Small intestine (tissue), 7 donors: ENCODE measurements around the gene BRD9. TPM values are rescaled to one million over a fixed set of nuclear protein-coding genes. Genes with fewer than 3 reads are reported as not detected.
"Not testable (repeated sequence)": the region's sequence is repeated elsewhere in the genome, so short reads cannot be mapped to it uniquely, and the experiment has no call there.

Source experiments
- DNase-seq, 2 donors: peaks; one replicate each; pipeline versions ENCODE4 v3.0.0 to v3.0.0-alpha.2; 2013
- FAIRE-seq: peaks from 2 replicates; lab custom pipeline; 2012; peaks lifted over from hg19 to GRCh38; lab: Jason Lieb, UNC
- H3K27ac ChIP-seq, 3 donors: one replicate each; pipeline ENCODE4 v1.5.1; 2013; ENCODE audit warnings: low read length in 2 of 3, mild to moderate bottlenecking in 2 of 3, control low read depth in 1 of 3, inconsistent platforms in 1 of 3, low read depth in 1 of 3, moderate library complexity in 1 of 3
- H3K27me3 ChIP-seq, 3 donors: one replicate each; pipeline ENCODE4 v1.6.1; 2013; ENCODE audit warnings: low read length in 3 of 3, inconsistent platforms in 1 of 3; ENCODE audit not compliant: control insufficient read depth in 3 of 3, insufficient read depth in 3 of 3
- H3K36me3 ChIP-seq, 3 donors: one replicate each; pipeline ENCODE4 v1.6.1; 2013; ENCODE audit warnings: low read length in 3 of 3, inconsistent platforms in 1 of 3, low read depth in 1 of 3, mild to moderate bottlenecking in 1 of 3, moderate library complexity in 1 of 3; ENCODE audit not compliant: control insufficient read depth in 3 of 3, insufficient read depth in 2 of 3
- H3K4me1 ChIP-seq, 3 donors: one replicate each; pipeline ENCODE4 v1.6.1; 2013; ENCODE audit warnings: low read length in 2 of 3, inconsistent platforms in 1 of 3, low read depth in 1 of 3, mild to moderate bottlenecking in 1 of 3, moderate library complexity in 1 of 3; ENCODE audit not compliant: control insufficient read depth in 3 of 3, insufficient read depth in 2 of 3
- H3K4me3 ChIP-seq, 3 donors: one replicate each; pipeline ENCODE4 v1.5.1; 2013; ENCODE audit warnings: low read length in 3 of 3, control low read depth in 1 of 3, inconsistent platforms in 1 of 3, low read depth in 1 of 3, mild to moderate bottlenecking in 1 of 3, moderate library complexity in 1 of 3
- H3K9me3 ChIP-seq, 2 donors: one replicate each; pipeline ENCODE4 v1.6.1; 2013; ENCODE audit warnings: low read depth in 1 of 2, low read length in 1 of 2; ENCODE audit not compliant: control insufficient read depth in 2 of 2, insufficient read depth in 1 of 2
- WGBS, 3 donors: extraction: QIAGEN DNeasy Blood & Tissue Kit; methylation state at CpG; one replicate each; pipeline ENCODE4 v1.1.7; 2013; 5-methylcytosine and 5-hydroxymethylcytosine counted together
- polyA plus RNA-seq, 4 donors: library from polyadenylated mRNA; stranded (reverse) in 3 of 4; unstranded in 1 of 4; fragments of 200-250 nt in 3 of 4; fragments of 120-200 nt in 1 of 4; gene quantifications; one replicate each; pipeline versions ENCODE4 v1.2.1 to v1.2.3, GENCODE V29; 2013
- donor health status: healthy with polysubstance abuse.
- donor health status: control.
- donor health status: control.
- donor health status: Bipolar disorder and iron deficiency.
- donor health status: healthy.

The BRD9 gene
- polyA plus RNA-seq, 4 donors = 21.2 to 53.2 (median 30.5) TPM

DNA sequence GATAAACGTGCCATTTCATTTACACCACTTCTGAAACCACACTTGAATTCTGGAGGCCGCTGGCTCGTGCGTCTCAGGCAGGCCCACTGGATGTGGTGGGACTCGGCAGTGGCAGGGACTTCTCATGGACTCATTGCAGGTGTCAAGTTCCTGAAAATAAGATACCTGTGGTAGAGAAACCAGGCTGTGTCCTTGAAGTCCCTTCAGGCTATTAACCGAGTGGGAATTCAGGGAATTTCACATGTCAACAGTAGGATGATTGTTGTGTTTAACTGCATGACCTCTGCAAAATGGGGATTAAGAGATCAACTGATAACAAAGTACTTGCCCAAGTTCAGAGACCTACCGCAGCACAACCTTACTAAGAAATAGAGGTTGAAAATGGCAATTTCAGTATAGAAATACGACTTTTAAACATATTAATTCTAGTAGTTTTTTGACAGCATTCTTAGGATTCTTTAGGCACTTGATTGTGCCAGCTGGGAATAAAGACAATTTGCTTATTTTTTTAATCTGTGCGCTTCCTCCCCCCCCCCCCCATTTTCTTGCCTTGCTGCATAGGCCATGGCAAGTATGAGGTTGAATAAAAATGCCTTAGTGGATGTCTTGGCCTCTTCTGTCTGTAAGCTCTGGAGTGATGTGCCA is 26.9 kb upstream of the BRD9 start:
- H3K27ac ChIP-seq = no peak overlapping the region
- peaks cover 0 to 32% (median 0%) of the 10 kb centered on the region in 3 donors for H3K36me3 ChIP-seq
- FAIRE-seq = no peak
- H3K4me3 ChIP-seq = no peak overlapping the region
- DNase-seq = no peak
- 88 to 92% (median 89%) methylated on average over 9 of the region's 9 CpGs for WGBS, 3 donors
- peaks cover 0 to 5% of the 10 kb centered on the region in 2 donors for H3K9me3 ChIP-seq
- H3K27me3 ChIP-seq = no peaks in the 10 kb centered on the region
- H3K4me1 ChIP-seq = no peaks in the 10 kb centered on the region

DNA sequence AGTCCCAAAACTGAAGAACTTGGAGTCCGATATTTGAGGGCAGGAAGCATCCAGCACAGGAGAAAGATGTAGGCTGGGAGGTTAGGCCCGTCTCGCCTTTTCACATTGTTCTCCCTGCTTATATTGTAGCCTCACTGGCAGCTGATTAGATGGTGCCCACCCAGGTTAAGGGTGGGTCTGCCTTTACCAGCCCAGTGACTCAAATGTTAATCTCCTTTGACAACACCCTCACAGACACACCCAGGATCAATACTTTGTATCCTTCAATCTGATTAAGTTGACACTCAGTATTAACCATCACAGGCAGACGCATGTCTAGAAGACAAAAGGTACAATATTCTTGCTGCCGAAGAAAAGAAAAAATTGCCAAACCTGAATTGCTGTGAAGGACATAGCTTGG is 26.1 kb upstream of the BRD9 start:
- DNase-seq, H3K4me3 ChIP-seq, H3K27me3 ChIP-seq, H3K9me3 ChIP-seq, H3K27ac ChIP-seq, FAIRE-seq, H3K4me1 ChIP-seq: not testable (repeated sequence)
- WGBS, 3 donors = 94 to 99% (median 97%) methylated on average over 5 of the region's 5 CpGs
- H3K36me3 ChIP-seq = peaks cover 0 to 35% (median 0%) of the 10 kb centered on the region in 3 donors

DNA sequence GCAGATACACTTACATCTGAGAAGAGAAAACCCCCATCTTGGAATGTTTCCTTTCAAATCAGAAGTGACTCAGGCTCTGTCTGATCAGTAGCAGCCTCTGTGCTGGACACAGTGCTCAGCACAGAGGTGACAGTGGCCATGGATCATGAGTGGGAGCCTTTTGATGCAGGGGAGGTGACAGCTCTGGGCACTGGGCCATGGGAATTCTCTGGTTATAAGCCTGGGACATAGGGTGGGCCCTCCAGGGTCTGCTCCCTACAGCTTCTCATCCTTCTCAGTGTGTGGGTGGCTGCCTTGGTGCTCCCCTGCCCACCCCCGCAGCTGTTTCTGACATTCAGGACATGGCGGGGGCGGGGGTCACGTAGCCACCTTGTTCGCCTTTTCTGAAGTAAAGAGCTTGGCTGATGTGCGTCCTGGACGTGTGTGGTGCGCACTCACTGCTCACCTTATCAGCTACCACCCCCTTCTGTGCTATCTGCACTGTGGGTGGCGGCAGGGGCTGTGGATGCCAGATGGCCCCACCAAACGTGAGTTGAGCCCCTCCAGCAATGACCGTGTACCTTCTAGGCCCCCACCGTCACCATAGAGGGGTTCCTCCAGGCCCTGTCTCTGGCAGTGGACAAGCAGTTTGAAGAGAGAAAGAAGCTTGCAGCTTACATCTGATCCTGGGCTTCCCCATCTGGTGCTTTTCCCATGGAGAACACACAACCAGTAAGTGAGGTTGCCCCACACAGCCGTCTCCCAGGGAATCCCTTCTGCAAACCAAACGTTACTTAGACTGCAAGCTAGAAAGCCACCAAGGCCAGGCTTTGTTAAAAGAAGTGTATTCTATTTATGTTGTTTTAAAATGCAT is 24.1 kb upstream of the BRD9 start:
- no peak overlapping the region for H3K27ac ChIP-seq
- H3K36me3 ChIP-seq = peaks cover 0 to 47% (median 0%) of the 10 kb centered on the region in 3 donors
- H3K4me3 ChIP-seq = no peak overlapping the region
- WGBS, 3 donors = 82 to 92% (median 91%) methylated on average over 14 of the region's 14 CpGs
- no peaks in the 10 kb centered on the region for H3K27me3 ChIP-seq
- FAIRE-seq = no peak
- no peaks in the 10 kb centered on the region for H3K4me1 ChIP-seq
- peaks cover 0 to 2% of the 10 kb centered on the region in 2 donors for H3K9me3 ChIP-seq
- DNase-seq = no peak

DNA sequence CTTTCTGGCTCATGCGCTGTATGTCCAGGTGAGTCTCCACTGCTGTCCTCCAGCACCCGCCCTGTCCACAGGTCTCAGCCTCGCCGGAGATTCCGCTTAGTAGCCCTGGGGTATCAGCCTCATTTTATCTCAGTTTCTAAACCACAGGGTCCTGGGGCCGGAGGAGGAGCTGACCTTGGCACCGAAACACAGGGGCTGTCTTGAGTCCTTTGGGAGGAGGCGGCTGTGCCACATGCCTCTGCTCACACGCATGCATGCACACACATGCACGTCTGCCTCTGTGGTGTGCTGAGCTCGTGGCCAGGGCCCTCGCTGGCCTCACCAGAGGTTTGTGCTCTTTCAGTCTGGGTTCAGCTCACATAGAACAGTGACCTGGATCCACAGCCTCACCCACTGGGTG is 23.3 kb upstream of the BRD9 start:
- no peaks in the 10 kb centered on the region for H3K9me3 ChIP-seq
- WGBS, 3 donors = 91 to 96% (median 95%) methylated on average over 12 of the region's 12 CpGs
- no peaks in the 10 kb centered on the region for H3K4me1 ChIP-seq
- H3K27me3 ChIP-seq = no peaks in the 10 kb centered on the region
- DNase-seq (no peak), FAIRE-seq (no peak)
- H3K27ac ChIP-seq = no peak overlapping the region
- peaks cover 0 to 50% (median 0%) of the 10 kb centered on the region in 3 donors for H3K36me3 ChIP-seq
- H3K4me3 ChIP-seq = no peak overlapping the region

DNA sequence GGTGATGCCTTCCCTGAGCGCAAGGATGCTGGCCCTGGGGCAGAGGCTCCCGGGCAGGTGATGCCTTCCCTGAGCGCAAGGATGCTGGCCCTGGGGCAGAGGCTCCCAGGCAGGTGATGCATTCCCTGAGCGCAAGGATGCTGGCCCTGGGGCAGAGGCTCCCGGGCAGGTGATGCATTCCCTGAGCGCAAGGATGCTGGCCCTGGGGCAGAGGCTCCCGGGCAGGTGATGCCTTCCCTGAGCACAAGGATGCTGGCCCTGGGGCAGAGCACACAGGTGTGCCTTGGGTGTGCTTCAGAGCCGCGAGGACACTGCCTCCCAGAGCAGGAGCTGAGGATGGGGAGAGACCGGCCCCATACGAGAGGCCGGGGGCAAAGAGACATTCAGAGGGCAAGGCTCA is 22.7 kb upstream of the BRD9 start:
- H3K4me3 ChIP-seq, H3K27me3 ChIP-seq, FAIRE-seq, H3K4me1 ChIP-seq, H3K9me3 ChIP-seq, DNase-seq, H3K27ac ChIP-seq: not testable (repeated sequence)
- WGBS, 3 donors = 95 to 96% (median 96%) methylated on average over 10 to 12 of the region's 12 CpGs
- peaks cover 0 to 56% (median 0%) of the 10 kb centered on the region in 3 donors for H3K36me3 ChIP-seq

DNA sequence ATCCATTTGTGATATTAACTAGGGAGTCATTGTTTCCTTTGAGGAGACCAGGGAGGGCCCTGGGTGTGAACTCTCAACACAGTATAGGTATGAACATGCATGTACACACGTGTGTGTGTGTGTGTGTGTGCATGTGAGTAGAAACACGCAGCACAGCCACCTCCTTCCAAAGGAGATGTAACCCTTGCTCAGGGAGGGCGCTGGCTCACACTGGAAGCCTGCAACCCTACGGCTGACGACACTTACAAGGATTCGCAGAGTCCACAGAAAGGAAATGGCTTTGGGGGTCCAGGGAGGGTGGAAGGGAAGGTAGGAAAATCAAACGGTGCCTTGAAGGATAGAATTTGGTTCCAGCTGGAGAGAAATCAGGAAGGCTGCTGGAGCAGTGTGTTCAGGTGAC is 22.0 kb upstream of the BRD9 start:
- no peak for FAIRE-seq
- Histone ChIP-seq H3K27ac (no peak overlapping the region), H3K4me3 (no peak overlapping the region), H3K4me1 (no peaks in the 10 kb centered on the region), H3K9me3 (no peaks in the 10 kb centered on the region), H3K36me3 (peaks cover 0 to 63% (median 0%) of the 10 kb centered on the region in 3 donors), H3K27me3 (no peaks in the 10 kb centered on the region)
- DNase-seq = no peak
- WGBS, 3 donors = 88 to 93% (median 91%) methylated on average over 7 of the region's 7 CpGs

DNA sequence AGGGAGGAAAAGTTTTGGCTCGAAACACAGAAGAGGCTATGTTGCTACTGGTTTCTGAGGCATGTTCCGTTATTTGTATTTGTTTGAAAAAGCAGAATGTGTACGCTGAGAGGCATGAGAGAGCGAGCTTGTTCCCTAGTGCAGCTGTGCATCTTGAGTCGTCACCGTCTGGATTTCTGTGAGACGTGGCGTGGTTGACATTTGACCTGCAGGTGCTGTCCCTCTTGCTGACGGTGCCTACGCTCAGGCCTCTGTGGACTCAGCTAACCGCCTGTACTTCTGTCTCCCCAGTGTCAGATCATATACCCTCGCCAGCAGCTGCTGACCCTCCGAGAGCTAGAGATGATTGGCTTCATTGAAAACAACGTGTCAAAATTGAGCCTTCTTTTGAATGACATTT is 21.6 kb upstream of the BRD9 start:
- Histone ChIP-seq H3K27me3 (no peaks in the 10 kb centered on the region), H3K36me3 (peaks cover 0 to 67% (median 0%) of the 10 kb centered on the region in 3 donors), H3K27ac (no peak overlapping the region), H3K9me3 (no peaks in the 10 kb centered on the region), H3K4me3 (no peak overlapping the region), H3K4me1 (no peaks in the 10 kb centered on the region)
- WGBS, 3 donors = 89 to 93% (median 92%) methylated on average over 14 of the region's 14 CpGs
- no peak for DNase-seq
- no peak for FAIRE-seq

DNA sequence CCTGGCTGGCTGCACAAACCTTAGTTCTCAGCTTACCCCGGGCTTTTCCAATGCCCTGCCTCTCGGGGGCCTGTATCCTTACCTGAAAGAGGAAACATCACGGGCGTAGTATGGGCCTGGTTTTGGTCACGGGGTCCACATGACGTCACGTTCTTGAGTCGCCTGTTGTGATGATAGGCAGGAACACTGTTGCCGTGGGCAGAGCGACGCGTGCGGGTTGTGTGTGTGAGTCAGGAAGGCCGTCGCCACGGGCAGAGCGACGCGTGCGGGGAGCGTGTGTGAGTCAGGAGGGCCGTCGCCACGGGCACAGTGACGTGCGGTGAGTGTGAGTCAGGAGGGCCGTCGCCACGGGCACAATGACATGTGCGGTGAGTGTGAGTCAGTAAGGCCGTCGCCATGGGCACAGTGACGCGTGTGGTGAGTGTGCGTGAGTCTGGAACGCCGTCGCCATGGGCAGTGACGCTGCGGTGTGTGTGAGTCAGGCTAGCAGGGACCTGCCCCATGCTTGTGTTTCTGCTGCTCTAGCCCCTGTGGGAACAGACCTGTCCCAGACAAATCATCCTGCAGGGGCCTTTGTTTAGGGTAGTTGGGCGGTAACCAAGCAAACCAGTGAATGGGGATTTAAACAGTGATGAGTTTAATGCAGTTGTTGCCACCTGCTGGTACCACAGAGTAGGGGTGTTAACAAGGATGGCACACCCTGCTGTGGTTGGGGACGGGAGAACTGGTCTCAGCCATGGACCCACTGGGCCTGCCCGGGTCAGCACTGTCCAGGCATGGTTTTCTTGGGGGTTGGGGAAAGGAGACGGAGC is 19.9 kb upstream of the BRD9 start:
- H3K27me3 ChIP-seq = no peaks in the 10 kb centered on the region
- WGBS, 3 donors = 90 to 94% (median 91%) methylated on average over 44 of the region's 44 CpGs
- DNase-seq (no peak), FAIRE-seq (no peak)
- no peak overlapping the region for H3K27ac ChIP-seq
- H3K4me3 ChIP-seq = no peak overlapping the region
- peaks cover 0 to 71% (median 0%) of the 10 kb centered on the region in 3 donors for H3K36me3 ChIP-seq
- H3K4me1 ChIP-seq = no peaks in the 10 kb centered on the region
- no peaks in the 10 kb centered on the region for H3K9me3 ChIP-seq
